ENCODE data around the gene RPL18A.

Gene RPL18A

GRCh38 chr19:17889609-17890214 is 30.0 kb downstream of the RPL18A start:
- H3K4me3 ChIP-seq, result no peak overlapping the region
- no peak overlapping the region for H3K27ac ChIP-seq

GRCh38 chr19:17893766-17894165 is 34.1 kb downstream of the RPL18A start:
- Histone ChIP-seq H3K27ac (no peak overlapping the region), H3K4me3 (no peak overlapping the region)

- no peak overlapping the region for H3K27ac ChIP-seq
- no peak overlapping the region for H3K4me3 ChIP-seq
These were observed 43.0 kb downstream of the RPL18A start for GRCh38 chr19:17902701-17903100.

- Histone ChIP-seq H3K4me3 (no peak overlapping the region), H3K27ac (no peak overlapping the region)
These were observed 48.5 kb downstream of the RPL18A start for GRCh38 chr19:17908244-17908643.

- Histone ChIP-seq H3K27ac (peak overlapping the region in 3 of 21 experiments; percentile 4 to 16 (median 14)), H3K4me3 (no peak overlapping the region)
These were observed 49.5 kb downstream of the RPL18A start for GRCh38 chr19:17909003-17909732.

- H3K27ac ChIP-seq, result no peak overlapping the region
These were observed 51.2 kb downstream of the RPL18A start for GRCh38 chr19:17910791-17911360.

More at GRCh38 chr19:17910791-17911360, 51.2 kb downstream of the RPL18A start:
- H3K4me3 ChIP-seq, result no peak overlapping the region
